CD4-positive, alpha-beta T cell treated with Interleukin-4 for 1 hour (primary cell): ENCODE data around the gene MSN.
"Not testable (repeated sequence)": the region's sequence is repeated elsewhere in the genome, so short reads cannot be mapped to it uniquely, and the experiment has no call there.

Source experiments
- DNase-seq, 2 donors: peaks; one replicate each; pipeline ENCODE4 v3.0.0-alpha.2; 2020 to 2022

MSN gene

DNA sequence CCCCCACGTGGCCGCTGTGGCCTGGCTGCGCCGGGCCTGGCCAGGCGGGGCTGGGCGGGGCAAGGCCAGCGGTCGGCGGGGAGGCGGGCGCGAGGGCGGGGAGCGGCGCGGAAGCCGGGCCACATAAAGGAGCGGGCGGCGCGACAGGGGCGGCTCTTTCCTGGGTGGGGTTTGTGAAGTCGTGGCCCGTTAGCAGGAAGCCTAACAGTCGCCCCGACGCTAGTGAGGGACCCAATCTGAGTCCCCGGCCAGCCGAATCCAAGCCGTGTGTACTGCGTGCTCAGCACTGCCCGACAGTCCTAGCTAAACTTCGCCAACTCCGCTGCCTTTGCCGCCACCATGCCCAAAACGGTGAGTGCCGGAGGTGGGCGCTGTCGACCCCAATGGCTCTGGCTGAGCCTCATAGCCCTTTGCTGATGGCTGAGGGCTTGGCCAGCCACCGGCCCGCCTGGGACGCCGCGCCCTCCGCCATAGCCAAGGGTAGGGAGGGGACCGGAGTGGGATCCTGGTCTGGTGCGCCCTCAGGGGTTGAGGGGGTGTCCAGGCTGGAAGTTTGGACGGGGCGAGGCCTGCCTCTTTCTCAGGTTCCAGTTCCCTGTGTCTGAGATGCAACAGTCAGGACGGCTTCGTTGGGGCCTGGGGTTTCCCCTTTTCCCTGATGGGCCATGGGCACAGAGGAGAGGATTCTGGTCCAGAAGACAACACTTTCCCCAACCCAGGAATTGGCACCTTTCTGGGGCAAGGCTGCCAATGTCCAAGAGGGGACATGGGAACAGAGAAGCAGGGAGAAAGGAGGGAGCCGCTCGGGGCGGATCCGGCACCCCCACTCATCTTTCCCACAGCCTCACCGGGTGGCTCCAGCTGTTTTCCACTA, at the start of gene MSN:
Gene MSN (plus strand): TSS at position 152 of the 874 bp plus-strand sequence. CDS start 188 bp downstream, at position 340.
- peak; percentile 77 to 78 for DNase-seq

DNA sequence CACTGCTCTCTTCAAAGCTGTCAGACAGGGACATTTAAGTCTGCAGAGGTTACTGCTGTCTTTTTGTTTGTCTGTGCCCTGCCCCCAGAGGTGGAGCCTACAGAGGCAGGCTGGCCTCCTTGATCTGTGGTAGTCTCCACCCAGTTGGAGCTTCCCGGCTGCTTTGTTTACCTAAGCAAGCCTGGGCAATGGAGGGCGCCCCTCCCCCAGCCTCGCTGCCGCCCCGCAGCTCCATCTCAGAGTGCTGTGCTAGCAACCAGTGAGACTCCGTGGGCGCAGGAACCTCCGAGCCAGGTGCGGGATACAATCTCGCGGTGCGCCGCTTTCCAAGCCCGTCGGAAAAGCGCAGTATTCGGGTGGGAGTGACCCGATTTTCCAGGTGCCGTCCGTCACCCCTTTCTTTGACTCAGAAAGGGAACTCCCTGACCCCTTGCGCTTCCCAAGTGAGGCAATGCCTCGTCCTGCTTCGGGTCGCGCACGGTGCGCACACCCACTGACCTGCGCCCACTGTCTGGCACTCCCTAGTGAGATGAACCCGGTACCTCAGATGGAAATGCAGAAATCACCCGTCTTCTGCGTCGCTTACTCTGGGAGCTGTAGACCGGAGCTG, 47.3 kb upstream of the MSN start:
- DNase-seq: not testable (repeated sequence)

DNA sequence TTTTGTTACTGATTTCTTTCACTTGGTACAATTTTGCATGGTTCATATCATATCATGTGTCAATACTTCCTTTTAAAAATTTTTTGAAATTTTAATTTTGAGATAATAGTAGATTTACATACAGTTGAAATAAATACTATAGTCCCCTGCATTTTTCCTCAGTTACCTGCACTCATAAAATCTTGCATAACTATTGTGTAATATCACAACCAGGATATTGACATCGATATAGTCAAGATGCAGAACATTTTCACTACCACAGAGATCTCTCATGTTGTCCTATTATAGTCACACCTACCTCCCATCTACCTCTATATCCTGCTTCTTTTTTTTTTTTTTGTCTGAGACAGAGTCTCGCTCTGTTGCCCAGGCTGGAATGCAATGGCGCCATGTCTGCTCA, 36.7 kb upstream of the MSN start:
- DNase-seq: no peak

DNA sequence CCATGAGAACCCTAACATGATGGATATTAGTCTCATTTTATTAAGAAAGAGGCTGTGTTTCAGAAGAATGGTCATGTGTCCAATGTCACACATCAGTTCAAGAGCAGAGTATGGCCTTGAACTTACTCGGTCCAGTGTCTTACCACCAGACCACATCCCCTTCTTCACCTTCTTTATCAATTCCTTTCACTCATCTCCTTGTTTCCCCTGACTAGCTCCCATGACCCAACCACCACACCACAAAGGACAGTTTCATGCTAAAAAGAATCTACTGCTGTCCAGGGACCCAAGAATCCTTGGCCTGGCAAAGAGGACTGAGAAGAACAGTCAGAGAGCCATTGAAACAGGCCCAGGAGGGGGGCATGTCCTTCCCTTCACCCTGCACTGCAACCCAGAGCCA, 33.6 kb upstream of the MSN start:
- DNase-seq: no peak

DNA sequence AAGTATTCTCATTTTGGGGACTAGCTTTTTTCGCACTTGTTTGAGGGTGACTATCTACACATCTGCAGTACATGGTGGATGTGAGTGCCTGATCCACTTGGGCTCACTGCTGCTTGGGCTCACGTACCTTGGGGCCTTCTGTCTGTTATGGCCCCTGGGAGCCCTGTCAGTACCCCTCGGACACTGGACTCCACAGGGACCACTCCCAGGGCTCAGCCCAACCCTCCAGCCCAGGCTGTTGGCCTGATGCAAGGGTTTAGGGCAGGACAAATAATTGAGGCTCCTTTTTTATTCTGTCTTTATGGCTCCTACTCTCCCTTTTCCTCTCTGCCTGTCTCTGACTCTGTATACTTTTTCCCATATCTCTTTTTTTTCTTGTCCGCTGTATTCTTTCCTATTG, 32.7 kb upstream of the MSN start:
- no peak for DNase-seq

DNA sequence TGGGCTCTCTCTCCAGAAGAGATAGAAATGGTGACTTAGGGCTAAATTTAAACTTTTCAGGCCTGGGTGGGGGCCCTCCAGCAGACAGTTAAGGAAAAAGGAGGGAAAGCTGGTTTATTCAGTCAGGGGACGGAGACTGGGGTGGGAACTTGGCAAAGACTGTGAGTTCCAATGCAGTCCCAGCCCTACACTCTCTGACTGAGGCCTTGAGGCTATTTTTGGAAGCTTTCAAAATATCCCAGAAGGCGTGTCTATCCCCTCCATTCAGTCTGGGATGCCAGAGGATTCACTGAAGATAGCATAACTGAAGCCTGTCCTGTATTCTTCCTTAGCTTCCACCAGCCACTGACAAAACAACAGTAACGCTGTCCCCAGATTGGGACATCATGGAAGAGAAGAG, 32.1 kb upstream of the MSN start:
- DNase-seq: no peak

DNA sequence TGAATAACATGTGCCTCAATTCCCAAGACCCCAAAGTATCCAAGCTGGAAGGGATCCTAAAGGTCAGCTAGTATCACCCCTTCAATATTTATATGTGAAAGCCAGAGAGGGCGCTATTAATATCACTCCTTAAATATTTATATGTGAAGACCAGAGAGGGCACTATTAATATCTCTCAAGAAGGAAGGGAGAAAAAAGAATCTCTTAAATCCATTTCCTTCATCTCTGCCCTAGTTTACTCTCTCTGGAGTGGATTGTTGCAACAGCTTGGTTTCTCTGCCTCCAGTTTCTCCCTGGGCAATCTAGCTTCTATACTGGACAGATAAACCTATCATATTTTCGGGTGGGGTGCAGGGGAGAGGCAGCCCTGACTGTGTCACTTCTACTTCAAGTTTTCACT, 31.6 kb upstream of the MSN start:
- no peak for DNase-seq

DNA sequence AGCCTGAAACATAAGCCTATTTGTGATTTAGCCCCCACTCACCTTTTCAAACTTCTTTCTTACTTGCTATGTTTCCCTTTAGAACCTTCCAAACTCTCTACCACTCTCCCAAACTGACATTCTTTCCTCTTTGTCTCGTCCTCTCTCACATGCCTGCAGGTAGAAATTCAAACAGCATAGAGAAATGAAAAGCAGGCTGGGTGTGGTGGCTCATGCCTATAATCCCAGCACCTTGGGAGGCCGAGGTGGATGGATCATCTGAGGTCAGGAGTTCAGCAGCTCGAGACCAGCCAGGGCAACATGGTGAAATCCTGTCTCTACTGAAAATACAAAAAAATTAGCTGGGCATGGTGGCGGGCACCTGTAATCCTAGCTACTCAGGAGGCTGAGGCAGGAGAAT, 31.2 kb upstream of the MSN start:
- not testable (repeated sequence) for DNase-seq

DNA sequence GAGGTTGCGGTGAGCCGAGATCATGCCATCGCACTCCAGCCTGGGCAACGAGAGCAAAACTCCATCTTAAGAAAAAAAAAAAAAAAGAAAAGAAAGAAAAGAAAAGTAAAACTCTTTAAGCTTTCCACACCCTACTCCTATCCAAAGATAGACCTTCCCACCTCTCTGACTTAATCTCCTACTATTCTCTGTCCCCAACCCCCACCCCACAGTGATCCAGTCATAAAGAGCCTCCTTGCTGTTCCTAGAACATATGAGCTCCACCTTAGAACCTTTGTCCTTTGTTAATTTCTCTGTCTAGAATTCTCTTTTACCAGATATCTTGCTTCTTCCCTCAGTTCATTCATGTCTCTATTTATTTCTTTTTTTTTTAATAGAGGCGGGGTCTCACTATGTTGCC, 30.1 kb upstream of the MSN start:
- no peak for DNase-seq

DNA sequence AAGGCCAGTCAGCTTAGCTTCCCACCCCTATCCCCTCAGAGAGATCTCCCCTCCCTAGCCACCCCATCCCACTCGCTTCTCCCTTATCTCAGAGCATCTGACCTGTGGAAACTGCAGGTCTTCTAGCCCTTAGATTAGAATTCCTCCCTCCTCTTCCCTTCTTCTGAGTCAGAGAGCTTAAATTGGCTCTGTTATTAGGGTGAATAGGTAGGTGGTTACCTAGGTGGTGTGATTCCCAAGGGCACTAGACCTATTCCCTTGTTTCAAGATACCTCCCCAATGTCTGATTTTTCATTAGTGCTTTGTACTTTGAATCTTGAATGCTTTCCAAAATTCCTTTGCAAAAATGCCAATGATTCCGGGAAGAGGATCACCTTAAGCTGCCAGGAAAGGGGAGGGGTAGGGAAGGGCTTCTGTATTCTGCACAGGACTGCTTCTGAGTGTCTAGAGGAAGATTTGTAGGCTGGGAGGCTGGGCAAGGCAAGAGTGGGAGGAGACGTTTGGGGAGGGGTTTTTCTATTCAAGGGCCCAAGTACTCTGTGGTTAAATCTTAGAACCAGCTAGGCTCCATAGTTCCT, 24.5 kb upstream of the MSN start:
- no peak for DNase-seq

DNA sequence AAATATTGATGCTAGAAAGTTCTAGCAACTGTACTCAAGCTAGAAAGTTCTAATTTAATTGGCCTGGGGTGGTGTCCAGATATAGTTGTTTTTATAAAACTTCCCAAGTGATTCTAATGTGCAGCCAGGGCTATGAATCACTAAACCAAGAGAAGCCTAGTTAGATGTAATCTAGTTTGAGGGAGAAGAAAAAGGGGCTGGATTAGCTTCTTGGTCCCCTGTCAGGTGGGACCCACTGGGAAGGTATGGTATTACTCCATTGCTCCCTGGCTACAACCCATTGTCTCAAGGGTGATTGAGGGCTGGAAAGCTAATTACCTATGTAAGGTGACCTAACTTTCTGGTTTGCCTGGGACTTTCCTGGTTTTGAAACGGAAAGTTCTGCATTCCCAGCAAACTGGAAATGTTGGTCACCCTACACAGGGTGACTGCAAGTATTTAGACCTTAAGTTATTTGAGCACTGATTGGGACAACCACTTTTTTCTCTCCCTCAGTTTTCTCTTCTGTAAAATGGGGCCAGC, 23.9 kb upstream of the MSN start:
- no peak for DNase-seq

DNA sequence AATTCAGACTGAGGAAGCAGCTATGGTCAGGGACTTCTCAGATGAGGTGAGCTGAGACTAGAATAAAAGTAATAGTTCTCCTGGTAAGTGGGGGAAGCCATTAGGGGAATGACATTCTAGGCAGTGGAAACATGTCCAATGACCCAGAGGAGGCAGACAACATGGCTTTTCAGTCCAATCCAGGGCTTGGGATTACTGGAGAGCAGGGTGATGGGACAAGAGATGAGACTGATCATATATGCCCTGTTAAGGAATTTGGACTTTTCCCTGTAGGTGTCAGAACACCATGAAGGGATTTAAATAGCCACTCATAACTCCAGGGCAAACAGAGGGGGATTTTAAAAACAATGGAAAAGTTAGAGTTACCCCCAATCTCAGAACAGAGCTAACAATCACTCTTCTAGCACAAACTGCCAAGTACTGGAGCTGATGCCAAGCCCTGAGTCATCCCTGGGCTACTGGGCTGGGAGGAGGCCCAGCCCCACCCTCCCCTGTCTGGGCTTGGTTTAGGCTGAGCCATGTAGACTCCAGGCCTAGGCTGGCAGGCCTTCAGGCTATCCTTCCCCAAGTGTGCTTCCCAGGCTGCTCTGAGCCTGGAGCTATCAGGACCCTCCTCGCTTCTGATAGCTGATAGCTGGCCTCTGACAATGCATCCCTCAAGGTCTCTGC, 22.7 kb upstream of the MSN start:
- DNase-seq: peak in 1 of 2 donors; percentile 13

DNA sequence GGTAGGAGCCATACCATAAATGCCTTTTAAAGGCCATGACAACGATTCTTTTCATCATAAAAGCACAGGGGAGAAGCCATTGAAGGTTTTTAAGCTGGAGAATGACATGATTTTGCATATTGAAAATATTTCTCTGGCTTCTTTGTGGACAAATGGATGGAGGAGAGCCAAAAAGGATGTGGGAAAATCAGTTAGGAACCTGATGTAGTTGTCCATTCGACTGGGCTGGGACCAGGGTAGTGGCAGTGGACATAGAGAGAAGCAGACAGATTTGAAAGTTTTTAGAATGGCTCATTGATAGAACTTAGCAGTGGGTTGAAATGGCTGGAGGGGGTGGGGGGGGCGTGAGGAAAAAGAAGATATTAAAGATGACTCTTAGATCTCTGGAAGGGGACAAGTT, 19.7 kb upstream of the MSN start:
- no peak for DNase-seq

DNA sequence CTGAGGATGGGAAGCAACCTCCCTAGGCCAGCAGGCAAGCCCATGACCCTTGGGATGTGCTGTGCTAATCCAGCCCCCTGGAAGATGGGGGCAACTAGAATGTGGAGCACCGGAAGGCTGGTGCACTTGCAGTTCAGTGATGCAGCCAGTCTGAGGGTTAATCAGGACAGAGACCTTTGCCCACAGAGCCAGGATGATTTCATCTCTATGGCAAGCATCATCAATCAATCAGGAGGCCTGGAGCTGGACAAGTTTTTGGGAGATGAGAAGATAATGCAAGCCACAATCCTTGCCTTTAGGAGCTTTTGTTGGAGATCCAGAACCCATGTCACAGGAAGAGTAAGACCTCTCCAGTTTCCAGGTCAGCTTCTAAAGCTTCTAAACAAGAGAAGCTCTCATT, 15.4 kb upstream of the MSN start:
- no peak for DNase-seq

DNA sequence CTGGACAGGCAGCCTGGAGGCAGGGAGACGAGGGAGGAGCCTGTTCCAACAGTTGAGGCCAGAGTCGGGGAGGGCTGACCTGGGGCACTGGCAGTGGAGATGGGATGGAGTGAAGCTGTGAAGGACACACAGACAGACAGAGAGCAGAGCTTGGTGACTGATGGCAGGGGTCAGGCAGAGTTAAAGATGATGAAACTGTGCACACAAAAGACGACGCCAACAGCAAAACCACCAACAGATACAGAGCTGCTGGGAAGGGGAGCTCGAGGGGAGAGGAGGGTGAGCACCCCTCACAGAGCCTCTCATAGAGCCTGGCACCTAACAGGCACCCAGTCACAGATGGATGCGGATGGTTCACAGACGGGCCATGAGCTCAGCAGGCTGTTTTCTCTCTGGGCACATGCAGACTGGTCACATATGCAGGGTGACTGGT, 10.4 kb upstream of the MSN start:
- not testable (repeated sequence) for DNase-seq

DNA sequence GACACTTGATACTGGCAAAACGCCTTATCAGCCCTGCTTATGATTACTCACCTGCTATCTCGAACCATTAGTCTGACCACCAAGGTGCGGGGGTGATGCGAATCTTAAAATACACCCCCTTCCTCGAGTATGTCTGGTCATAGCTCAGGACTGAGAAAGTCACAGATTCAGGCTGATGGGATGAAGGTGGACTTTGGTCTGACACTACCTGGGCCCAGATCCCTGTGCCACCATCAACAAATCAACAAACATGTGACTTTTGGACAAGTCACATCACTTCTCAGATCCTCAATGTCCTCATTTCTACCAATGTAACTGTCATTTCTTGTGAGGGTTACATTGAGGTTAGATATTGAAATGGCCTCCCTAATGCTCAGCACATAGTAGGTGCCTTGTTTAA, 9.8 kb upstream of the MSN start:
- DNase-seq: no peak

DNA sequence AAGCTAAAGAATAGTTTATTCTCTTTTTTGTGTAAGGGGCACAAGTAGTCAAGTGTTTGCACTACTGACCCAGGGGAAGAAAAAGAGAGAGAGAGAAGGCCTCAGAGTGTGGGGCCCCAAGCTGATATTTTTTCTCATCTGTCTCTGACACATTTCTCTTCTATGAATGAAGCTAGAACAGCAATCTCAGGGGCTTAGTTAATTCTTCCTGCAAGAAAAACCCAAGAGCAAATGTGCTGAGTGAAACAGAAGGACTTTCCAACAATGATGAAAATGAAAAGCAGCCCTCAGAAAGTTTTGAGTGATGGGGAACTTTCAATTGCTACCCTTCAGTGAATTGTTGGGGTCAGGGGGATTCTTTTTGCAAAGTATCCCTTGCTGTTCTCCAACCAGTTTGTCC, 9.2 kb upstream of the MSN start:
- no peak for DNase-seq

DNA sequence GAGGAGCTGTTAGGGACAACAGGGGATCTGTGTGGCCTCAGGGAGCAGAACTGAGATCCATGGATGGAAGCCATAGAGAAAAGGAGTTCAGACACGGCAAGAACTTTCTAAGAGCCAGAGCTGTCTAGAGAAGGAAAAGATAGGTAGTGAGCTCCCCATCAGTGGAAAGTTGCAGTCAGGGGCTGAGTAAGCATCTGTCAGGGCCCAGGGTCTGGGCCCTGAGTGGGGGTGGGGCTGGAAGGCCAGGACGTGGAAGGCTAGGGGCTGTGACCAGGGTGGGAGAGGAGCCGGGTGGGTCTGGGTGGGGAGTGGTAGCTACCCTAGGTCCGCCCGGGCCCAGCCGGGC, 324 bp upstream of the MSN start:
- no peak for DNase-seq

DNA sequence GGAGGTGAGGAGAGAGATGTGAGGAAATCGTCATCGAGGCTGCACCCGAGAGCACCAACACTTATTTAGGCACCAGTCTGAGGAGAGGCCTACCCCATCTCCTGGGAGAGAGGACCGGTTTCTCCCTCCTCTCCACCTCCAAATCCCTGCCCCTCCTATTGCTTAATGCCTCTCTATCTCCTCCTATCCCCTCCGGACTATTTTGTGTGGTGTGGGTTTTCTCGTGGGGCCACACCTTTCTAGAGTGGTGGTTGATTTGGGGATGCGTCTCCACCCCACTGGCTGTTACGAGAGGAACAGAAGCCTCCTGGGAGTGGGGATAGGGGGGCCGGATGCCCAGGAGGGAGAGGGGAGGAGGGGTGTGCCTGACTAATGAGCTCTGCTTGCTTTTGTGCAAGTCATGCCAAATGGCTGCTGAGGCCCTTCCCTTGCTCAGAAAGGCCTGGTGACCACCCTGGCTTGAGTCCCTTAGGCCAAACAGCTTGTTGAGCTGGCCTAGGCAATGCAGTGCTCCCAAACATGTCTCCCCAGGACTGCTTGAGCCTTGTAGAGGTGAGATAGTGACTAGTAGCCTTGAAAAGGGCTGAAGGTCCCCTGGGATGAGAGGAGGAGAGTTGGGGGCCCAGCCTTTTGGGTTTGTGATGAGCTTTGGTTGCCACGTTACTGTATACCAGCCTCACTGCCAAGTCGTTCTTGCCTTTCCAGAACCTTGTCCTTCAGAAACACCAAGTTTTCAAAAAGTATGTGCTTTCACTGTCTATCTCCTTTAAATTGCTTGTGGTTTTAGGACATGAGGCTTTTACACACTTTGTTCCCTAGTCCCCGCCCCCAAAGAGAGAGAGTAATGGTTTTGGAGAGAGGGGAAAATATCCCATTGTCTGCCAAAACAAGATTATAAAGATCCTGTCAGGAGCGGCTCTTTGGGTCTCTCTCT, 1.2 kb downstream of the MSN start:
- DNase-seq: peak; percentile 63 to 68

DNA sequence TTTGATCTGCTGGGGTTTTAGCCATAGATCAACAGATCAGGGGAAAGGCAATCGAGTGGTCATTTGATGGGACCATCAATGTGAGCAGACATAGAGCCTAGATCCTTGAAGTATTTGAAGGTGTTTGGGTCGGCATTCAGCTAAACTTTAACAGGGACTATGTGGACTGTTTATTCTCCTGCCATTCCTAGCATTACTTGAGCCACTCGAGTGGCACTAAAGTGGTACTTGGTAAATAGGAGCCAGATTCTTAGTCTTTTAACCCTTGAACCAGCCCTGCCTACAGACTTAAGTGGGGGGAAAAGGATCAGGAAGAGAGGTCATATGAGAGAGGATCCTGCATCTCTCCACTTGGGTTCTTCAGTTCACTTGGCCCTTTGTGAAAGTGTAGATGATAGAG, 3.8 kb downstream of the MSN start:
- DNase-seq: no peak

DNA sequence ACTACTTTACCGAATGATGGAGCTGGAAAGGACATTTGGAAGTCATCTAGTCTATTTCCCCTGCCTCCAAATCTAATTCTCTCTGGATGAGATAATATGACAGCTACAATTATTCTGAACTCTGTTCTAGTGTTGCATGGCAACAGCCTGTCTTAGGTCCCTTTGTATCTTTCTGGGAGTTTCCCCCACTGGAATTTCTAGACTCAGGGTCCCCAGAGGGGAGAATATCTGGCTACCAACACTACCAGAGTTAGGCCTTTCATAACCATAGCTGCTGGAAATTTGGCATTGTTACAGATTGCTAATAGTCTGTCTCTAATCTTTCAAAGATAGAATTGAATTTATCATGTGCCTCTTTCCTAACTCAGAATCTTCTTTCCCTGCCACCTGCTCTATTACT, 4.5 kb downstream of the MSN start:
- no peak for DNase-seq

DNA sequence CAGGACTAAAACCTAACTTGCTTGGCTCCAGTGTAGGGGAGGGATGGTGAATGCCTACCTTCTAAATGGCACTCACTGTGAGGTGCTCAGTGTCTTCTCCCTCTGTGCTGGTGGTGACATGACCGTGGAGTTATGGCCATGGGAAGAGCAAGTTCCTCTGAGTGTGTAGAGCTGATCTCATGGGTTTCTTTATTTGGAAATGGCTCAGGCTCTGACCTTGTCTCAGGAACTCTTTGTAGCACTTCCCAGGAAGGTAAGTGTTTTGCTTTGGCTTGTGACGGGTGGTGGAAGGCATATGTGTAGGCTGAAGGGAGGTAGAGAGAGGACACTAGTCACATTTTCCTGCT, 6.4 kb downstream of the MSN start:
- no peak for DNase-seq
